ENCODE data around the gene MAPKAP1.

Gene MAPKAP1

GRCh38 chr9:125750627-125751011, 43.6 kb upstream of the MAPKAP1 start:
- Histone ChIP-seq H3K4me3 (ENCODE audit: severe bottlenecking) (peak overlapping the region; percentile 82), H3K4me1 (ENCODE audit: insufficient read depth, poor library complexity, severe bottlenecking) (peaks cover 32% of the 10 kb centered on the region), H3K27me3 (ENCODE audit: insufficient read depth, poor library complexity, severe bottlenecking) (no peaks in the 10 kb centered on the region), H3K9me3 (ENCODE audit: severe bottlenecking) (no peaks in the 10 kb centered on the region), H3K36me3 (ENCODE audit: low read depth) (peaks cover 27% of the 10 kb centered on the region), H3K27ac (ENCODE audit: poor library complexity, severe bottlenecking) (peak overlapping the region; percentile 70)
- ATAC-seq (ENCODE audit: low read depth) (no peak), DNase-seq (ENCODE audit: low spot score) (no peak)
- TF ChIP-seq, protein P1, sequence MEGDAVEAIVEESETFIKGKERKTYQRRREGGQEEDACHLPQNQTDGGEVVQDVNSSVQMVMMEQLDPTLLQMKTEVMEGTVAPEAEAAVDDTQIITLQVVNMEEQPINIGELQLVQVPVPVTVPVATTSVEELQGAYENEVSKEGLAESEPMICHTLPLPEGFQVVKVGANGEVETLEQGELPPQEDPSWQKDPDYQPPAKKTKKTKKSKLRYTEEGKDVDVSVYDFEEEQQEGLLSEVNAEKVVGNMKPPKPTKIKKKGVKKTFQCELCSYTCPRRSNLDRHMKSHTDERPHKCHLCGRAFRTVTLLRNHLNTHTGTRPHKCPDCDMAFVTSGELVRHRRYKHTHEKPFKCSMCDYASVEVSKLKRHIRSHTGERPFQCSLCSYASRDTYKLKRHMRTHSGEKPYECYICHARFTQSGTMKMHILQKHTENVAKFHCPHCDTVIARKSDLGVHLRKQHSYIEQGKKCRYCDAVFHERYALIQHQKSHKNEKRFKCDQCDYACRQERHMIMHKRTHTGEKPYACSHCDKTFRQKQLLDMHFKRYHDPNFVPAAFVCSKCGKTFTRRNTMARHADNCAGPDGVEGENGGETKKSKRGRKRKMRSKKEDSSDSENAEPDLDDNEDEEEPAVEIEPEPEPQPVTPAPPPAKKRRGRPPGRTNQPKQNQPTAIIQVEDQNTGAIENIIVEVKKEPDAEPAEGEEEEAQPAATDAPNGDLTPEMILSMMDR (IDR thresholded peaks at IDR 0.05; ENCODE audit: poor library complexity, severe bottlenecking): no peak

GRCh38 chr9:125749951-125750626, 43.1 kb upstream of the MAPKAP1 start:
- ATAC-seq (ENCODE audit: low read depth): no peak
- H3K4me3 ChIP-seq (ENCODE audit: severe bottlenecking): peak overlapping the region; percentile 82
- H3K36me3 ChIP-seq (ENCODE audit: low read depth): peaks cover 24% of the 10 kb centered on the region
- no peak for DNase-seq (ENCODE audit: low spot score)
- TF ChIP-seq, protein P1 (IDR thresholded peaks at IDR 0.05; ENCODE audit: poor library complexity, severe bottlenecking): no peak
- no peaks in the 10 kb centered on the region for H3K27me3 ChIP-seq (ENCODE audit: insufficient read depth, poor library complexity, severe bottlenecking)
- H3K4me1 ChIP-seq (ENCODE audit: insufficient read depth, poor library complexity, severe bottlenecking): peaks cover 32% of the 10 kb centered on the region
- no peaks in the 10 kb centered on the region for H3K9me3 ChIP-seq (ENCODE audit: severe bottlenecking)
- H3K27ac ChIP-seq (ENCODE audit: poor library complexity, severe bottlenecking): peak overlapping the region; percentile 70

DNA sequence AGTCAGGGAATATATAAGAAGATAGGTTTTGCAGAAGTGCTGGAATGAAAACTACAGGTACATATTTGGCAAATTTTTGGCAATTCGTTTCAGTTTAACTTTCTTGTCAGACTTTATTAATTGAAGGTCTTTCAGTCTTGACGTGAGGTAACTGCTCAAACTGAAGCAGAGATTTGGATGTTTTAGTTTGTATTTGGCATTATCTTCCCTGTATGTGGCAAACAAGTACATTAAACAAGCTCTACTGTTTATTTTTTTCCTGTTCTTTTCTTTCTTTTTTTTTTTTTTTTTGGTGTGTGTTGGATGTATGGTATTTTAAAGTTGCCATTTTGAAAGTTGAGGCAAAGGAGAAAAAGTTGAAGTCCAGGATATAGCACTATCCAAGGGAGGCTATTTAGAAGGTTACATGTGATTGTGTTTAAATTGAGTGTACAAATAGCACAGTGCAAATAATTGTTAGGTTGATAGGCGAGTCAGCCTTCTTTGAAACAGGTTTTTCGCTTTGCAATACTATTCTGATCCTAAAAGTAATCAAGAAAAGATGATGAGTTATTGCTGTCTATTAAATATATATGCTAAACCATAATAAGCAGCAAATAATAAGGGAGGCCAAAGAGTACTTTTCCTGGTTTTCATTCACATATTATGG, 42.4 kb upstream of the MAPKAP1 start:
- TF ChIP-seq, protein P1 (IDR thresholded peaks at IDR 0.05; ENCODE audit: poor library complexity, severe bottlenecking): no peak
- ATAC-seq (ENCODE audit: low read depth): no peak
- H3K36me3 ChIP-seq (ENCODE audit: low read depth): peaks cover 17% of the 10 kb centered on the region
- no peaks in the 10 kb centered on the region for H3K9me3 ChIP-seq (ENCODE audit: severe bottlenecking)
- peaks cover 32% of the 10 kb centered on the region for H3K4me1 ChIP-seq (ENCODE audit: insufficient read depth, poor library complexity, severe bottlenecking)
- peak overlapping the region; percentile 70 for H3K27ac ChIP-seq (ENCODE audit: poor library complexity, severe bottlenecking)
- no peaks in the 10 kb centered on the region for H3K27me3 ChIP-seq (ENCODE audit: insufficient read depth, poor library complexity, severe bottlenecking)
- no peak for DNase-seq (ENCODE audit: low spot score)
- H3K4me3 ChIP-seq (ENCODE audit: severe bottlenecking): peak overlapping the region; percentile 82

GRCh38 chr9:125748446-125749099, 41.6 kb upstream of the MAPKAP1 start:
- Histone ChIP-seq H3K36me3 (ENCODE audit: low read depth) (peaks cover 13% of the 10 kb centered on the region), H3K4me3 (ENCODE audit: severe bottlenecking) (peak overlapping the region; percentile 82), H3K4me1 (ENCODE audit: insufficient read depth, poor library complexity, severe bottlenecking) (peaks cover 32% of the 10 kb centered on the region), H3K27me3 (ENCODE audit: insufficient read depth, poor library complexity, severe bottlenecking) (no peaks in the 10 kb centered on the region), H3K27ac (ENCODE audit: poor library complexity, severe bottlenecking) (peak overlapping the region; percentile 70), H3K9me3 (ENCODE audit: severe bottlenecking) (no peaks in the 10 kb centered on the region)
- no peak for ATAC-seq (ENCODE audit: low read depth)
- TF ChIP-seq, protein P1 (IDR thresholded peaks at IDR 0.05; ENCODE audit: poor library complexity, severe bottlenecking): no peak
- no peak for DNase-seq (ENCODE audit: low spot score)
